Ascending aorta (tissue), 2 donors: ENCODE data around the gene SEPTIN8. TPM values are rescaled to one million over a fixed set of nuclear protein-coding genes. Genes with fewer than 3 reads are reported as not detected.

ENCODE experiments used
- DNase-seq, 2 donors: peaks; one replicate each; pipeline ENCODE4 v3.0.0-alpha.2; 2019; ENCODE audit warnings: low spot score in 2 of 2
- H3K27ac ChIP-seq, 2 donors: fragments of 200-600 bp; sonication (generic); one replicate each; pipeline ENCODE4 v1.5.1; 2016 to 2017; ENCODE audit warnings: mild to moderate bottlenecking in 1 of 2
- H3K27me3 ChIP-seq: fragments of 200-600 bp; sonication (generic); one replicate; pipeline ENCODE4 v1.5.1; 2017
- H3K36me3 ChIP-seq, 2 donors: fragments of 200-600 bp; sonication (generic); one replicate each; pipeline ENCODE4 v1.5.1; 2016
- H3K4me1 ChIP-seq, 2 donors: fragments of 200-600 bp; sonication (generic); one replicate each; pipeline ENCODE4 v1.5.1; 2016 to 2017; ENCODE audit warnings: mild to moderate bottlenecking in 1 of 2
- H3K4me3 ChIP-seq, 2 donors: fragments of 200-600 bp; sonication (generic); one replicate each; pipeline ENCODE4 v1.5.1; 2016 to 2017; ENCODE audit warnings: mild to moderate bottlenecking in 1 of 2
- H3K9me3 ChIP-seq, 2 donors: fragments of 200-600 bp; sonication (generic); one replicate each; pipeline ENCODE4 v1.5.1; 2016
- intact Hi-C: fragments of 100-400 bp; cut with DNase I; formaldehyde crosslinking; loops from one replicate; pipeline ENCODE4 v1.15.1; 2023
- total RNA-seq: library from RNA; depleted of rRNA; stranded (reverse); fragments of >200 nt; gene quantifications from one replicate; pipeline ENCODE4 v1.1.0, GENCODE V29; 2016
- TF ChIP-seq, protein P1 (sequence below), 3 experiments: fragments of 200-600 bp in 2 of 3; fragments of 450-650 bp in 1 of 3; sonication (generic) in 2 of 3; IDR thresholded peaks; one replicate each; pipeline ENCODE4 v1.5.1; 2016 to 2019; ENCODE audit warnings: antibody characterized with exemption in 3 of 3, mild to moderate bottlenecking in 1 of 3, moderate library complexity in 1 of 3

SEPTIN8 gene
- total RNA-seq, 1 donor from 2014 or later: 113 TPM

DNA sequence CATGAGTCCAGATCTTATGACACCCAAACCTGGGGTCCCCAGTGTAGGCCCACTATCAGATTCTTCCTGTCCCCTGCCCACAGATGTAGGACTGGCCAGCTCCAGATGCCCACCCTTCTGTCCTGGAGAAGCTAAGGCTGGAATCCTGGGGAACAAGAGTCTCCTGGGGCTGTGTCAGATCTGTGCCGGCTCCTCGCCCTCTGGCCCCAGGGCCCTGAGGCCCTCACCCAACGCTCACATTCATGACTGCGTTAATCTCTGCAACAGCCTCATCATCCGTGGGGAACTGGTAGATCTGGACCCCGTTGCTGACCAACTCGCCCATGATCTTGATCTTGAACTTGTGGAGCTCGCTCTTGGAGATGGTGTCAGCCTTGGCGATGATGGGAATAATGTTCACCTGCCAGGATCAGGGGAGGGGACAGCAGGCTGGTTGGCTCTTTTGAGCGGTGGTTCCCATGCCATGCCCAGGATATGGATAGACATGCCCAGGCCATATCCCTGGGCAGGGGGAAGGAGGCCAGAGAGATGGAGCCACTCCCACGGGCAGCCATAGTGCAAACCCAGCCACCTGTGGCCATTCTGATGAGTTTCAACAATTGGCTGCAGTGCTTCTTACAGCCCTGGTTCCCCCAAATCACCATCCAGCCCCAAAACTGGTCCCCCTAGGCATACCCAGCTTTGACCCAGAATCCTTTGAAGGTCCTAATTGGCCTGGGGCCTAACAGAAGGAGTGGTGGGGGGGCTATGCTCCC, 14.6 kb downstream of the SEPTIN8 start:
- intact Hi-C loops: no loop called here
- H3K9me3 ChIP-seq: no peaks in the 10 kb centered on the region
- no peak overlapping the region for H3K4me3 ChIP-seq
- H3K27me3 ChIP-seq: no peaks in the 10 kb centered on the region
- H3K36me3 ChIP-seq: peaks cover 77 to 78% of the 10 kb centered on the region in 2 donors
- H3K27ac ChIP-seq: no peak overlapping the region
- DNase-seq: peak in 1 of 2 donors; percentile 43
- H3K4me1 ChIP-seq: peaks cover 5% of the 10 kb centered on the region in 2 donors
- TF ChIP-seq, protein P1, sequence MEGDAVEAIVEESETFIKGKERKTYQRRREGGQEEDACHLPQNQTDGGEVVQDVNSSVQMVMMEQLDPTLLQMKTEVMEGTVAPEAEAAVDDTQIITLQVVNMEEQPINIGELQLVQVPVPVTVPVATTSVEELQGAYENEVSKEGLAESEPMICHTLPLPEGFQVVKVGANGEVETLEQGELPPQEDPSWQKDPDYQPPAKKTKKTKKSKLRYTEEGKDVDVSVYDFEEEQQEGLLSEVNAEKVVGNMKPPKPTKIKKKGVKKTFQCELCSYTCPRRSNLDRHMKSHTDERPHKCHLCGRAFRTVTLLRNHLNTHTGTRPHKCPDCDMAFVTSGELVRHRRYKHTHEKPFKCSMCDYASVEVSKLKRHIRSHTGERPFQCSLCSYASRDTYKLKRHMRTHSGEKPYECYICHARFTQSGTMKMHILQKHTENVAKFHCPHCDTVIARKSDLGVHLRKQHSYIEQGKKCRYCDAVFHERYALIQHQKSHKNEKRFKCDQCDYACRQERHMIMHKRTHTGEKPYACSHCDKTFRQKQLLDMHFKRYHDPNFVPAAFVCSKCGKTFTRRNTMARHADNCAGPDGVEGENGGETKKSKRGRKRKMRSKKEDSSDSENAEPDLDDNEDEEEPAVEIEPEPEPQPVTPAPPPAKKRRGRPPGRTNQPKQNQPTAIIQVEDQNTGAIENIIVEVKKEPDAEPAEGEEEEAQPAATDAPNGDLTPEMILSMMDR (IDR thresholded peaks at IDR 0.05): no peak

GRCh38 chr5:132761321-132762240, 15.5 kb downstream of the SEPTIN8 start:
- H3K27me3 ChIP-seq: no peaks in the 10 kb centered on the region
- DNase-seq: peak in 1 of 2 donors; percentile 54
- no peak overlapping the region for H3K27ac ChIP-seq
- H3K4me3 ChIP-seq: no peak overlapping the region
- no peaks in the 10 kb centered on the region for H3K9me3 ChIP-seq
- H3K4me1 ChIP-seq: no peaks in the 10 kb centered on the region
- TF ChIP-seq, protein P1 (IDR thresholded peaks at IDR 0.05): no peak
- peaks cover 77 to 81% of the 10 kb centered on the region in 2 donors for H3K36me3 ChIP-seq
- intact Hi-C loops: no loop called here

GRCh38 chr5:132760601-132761317, 16.3 kb downstream of the SEPTIN8 start:
- no peak overlapping the region for H3K4me3 ChIP-seq
- no peaks in the 10 kb centered on the region for H3K9me3 ChIP-seq
- TF ChIP-seq, protein P1 (IDR thresholded peaks at IDR 0.05): no peak
- no peaks in the 10 kb centered on the region for H3K4me1 ChIP-seq
- H3K27ac ChIP-seq: no peak overlapping the region
- peaks cover 77 to 81% of the 10 kb centered on the region in 2 donors for H3K36me3 ChIP-seq
- no peak for DNase-seq
- intact Hi-C loops: no loop called here
- H3K27me3 ChIP-seq: no peaks in the 10 kb centered on the region

DNA sequence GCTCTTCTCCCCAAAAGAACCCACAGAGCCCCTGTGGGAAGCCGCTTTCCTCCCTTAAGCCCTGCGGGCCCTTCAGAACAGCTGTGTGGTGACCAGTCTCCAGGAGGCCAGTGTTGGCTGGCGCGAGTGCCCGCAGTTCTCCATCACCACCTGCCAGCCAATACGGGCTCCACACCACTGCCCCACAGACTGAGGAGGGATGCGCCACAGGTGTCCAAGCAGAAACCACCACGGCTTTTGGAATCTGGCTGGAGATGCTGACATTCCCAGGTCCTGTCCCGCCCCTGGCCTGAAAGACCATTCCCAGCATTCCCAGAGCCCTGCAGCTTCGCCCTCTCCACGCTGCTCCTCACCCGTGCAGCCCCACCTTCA, 17.0 kb downstream of the SEPTIN8 start:
- H3K27ac ChIP-seq: no peak overlapping the region
- peaks cover 73 to 78% of the 10 kb centered on the region in 2 donors for H3K36me3 ChIP-seq
- TF ChIP-seq, protein P1 (IDR thresholded peaks at IDR 0.05): no peak
- H3K9me3 ChIP-seq: no peaks in the 10 kb centered on the region
- intact Hi-C loops: no loop called here
- DNase-seq: no peak
- no peaks in the 10 kb centered on the region for H3K27me3 ChIP-seq
- no peak overlapping the region for H3K4me3 ChIP-seq
- H3K4me1 ChIP-seq: no peaks in the 10 kb centered on the region
